Activated CD8-positive, alpha-beta T cell treated with anti-CD3 and anti-CD28 coated beads for 36 hours (primary cell): ENCODE measurements around the gene CCDC110. TPM values are rescaled to one million over a fixed set of nuclear protein-coding genes. Genes with fewer than 3 reads are reported as not detected.

Source experiments
- ATAC-seq: fragments of 200-7000 bp; cut with Tn5 transposase; one replicate; pipeline ENCODE4 v1.10.0; 2021; ENCODE audit warnings: mild to moderate bottlenecking, moderate library complexity
- CTCF ChIA-PET: fragments of 350-600 bp; sonication (Branson Sonifier 250); formaldehyde crosslinking; loops from one replicate; lab custom pipeline; 2021; ENCODE audit warnings: antibody characterized with exemption; lab: Charles Lee
- POLR2A ChIA-PET: fragments of 350-600 bp; sonication (Branson Sonifier 250); formaldehyde crosslinking; loops from one replicate; lab custom pipeline; 2021; ENCODE audit warnings: antibody characterized with exemption; lab: Charles Lee
- DNase-seq: peaks from one replicate; pipeline ENCODE4 v3.0.0-alpha.2; 2020
- H3K27ac Mint-ChIP-seq: one replicate; pipeline ENCODE4 v1.8.0; 2021; ENCODE audit warnings: mild to moderate bottlenecking, mixed read lengths
- H3K27me3 Mint-ChIP-seq: one replicate; pipeline ENCODE4 v1.8.0; 2021; ENCODE audit warnings: mixed read lengths
- H3K36me3 Mint-ChIP-seq: one replicate; pipeline ENCODE4 v1.8.0; 2021; ENCODE audit warnings: low read depth, mixed read lengths
- H3K4me1 Mint-ChIP-seq: one replicate; pipeline ENCODE4 v1.8.0; 2021; ENCODE audit warnings: low read depth, mixed read lengths
- H3K4me3 Mint-ChIP-seq: one replicate; pipeline ENCODE4 v1.8.0; 2021; ENCODE audit warnings: mild to moderate bottlenecking, moderate library complexity, mixed read lengths
- H3K9me3 Mint-ChIP-seq: one replicate; pipeline ENCODE4 v1.8.0; 2021; ENCODE audit warnings: mixed read lengths
- CTCF ChIP-seq: fragments of 200-600 bp; IDR thresholded peaks from one replicate; pipeline ENCODE4 v1.8.0; 2022; ENCODE audit warnings: antibody characterized with exemption, mild to moderate bottlenecking
- intact Hi-C: fragments of 100-400 bp; cut with micrococcal nuclease; formaldehyde crosslinking; loops from one replicate; pipeline ENCODE4 v1.10.0; 2022
- total RNA-seq, 2 experiments: library from RNA; stranded (reverse); gene quantifications; one replicate each; pipeline ENCODE4 v1.2.3, GENCODE V29; 2021

The CCDC110 gene
- total RNA-seq, 2 experiments from 2014 or later, result 0.45 to 0.81 TPM

DNA sequence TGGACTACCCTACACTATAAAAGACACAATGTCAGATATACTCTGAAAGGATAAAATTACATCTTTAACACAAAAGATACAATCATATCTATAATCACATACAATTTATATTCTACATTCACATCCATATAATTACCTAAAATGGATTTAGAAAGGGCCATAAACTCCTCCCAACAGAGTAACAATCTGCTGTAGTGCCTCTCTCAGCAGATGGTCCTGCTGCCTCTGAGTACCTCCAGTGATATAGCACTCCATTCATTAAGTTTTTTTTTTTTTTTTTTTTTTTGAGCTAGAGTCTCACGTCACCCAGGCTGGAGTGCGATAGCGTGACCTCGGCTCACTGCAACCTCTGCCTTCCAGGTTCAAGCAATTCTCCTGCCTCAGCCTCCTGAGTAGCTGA is 67.5 kb downstream of the CCDC110 start:
- ChIA-PET CTCF (no interaction called here), POLR2A (interaction anchor here (0.6 kb wide), 1 partner anchor 1061 kb away, joined by 3 read pairs; no protein-coding TSS in a partner anchor)
- intact Hi-C loops, result no loop called here
- Mint-ChIP-seq H3K36me3 (peaks cover 37% of the 10 kb centered on the region), H3K4me3 (no peak overlapping the region), H3K9me3 (no peaks in the 10 kb centered on the region), H3K4me1 (peaks cover 13% of the 10 kb centered on the region), H3K27ac (no peak overlapping the region), H3K27me3 (no peaks in the 10 kb centered on the region)
- DNase-seq, result no peak
- ATAC-seq, result no peak
- TF ChIP-seq CTCF, result no peak

DNA sequence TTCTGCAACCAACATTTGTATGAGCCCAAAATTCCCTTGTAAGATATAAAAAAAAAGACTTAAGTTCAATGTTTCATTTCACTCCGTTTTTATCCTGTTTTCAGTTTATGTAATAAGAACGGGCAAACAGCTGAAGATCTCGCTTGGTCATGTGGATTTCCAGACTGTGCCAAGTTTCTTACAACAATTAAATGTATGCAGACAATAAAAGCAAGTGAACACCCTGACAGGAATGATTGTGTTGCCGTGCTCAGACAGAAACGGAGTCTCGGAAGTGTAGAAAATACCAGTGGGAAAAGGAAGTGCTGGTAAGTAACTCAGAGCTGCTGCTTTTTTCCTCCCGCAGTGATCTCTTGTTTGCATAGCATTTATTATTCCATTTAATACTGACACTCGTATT is 72.1 kb downstream of the CCDC110 start:
- ChIA-PET POLR2A (no interaction called here), CTCF (interaction anchor here (2.1 kb wide), 1 partner anchor 26 kb away, joined by 7 read pairs; the partner anchor contains the start of gene UFSP2)
- no peaks in the 10 kb centered on the region for H3K9me3 Mint-ChIP-seq
- DNase-seq, result no peak
- peaks cover 33% of the 10 kb centered on the region for H3K4me1 Mint-ChIP-seq
- H3K27ac Mint-ChIP-seq, result no peak overlapping the region
- peaks cover 52% of the 10 kb centered on the region for H3K36me3 Mint-ChIP-seq
- no peak overlapping the region for H3K4me3 Mint-ChIP-seq
- no peak for ATAC-seq
- TF ChIP-seq CTCF, result no peak
- no peaks in the 10 kb centered on the region for H3K27me3 Mint-ChIP-seq
- intact Hi-C loops, result loop anchor here (10.0 kb wide), 1 partner anchor 195 kb away; the partner anchor contains the start of genes CFAP97 and SNX25

GRCh38 chr4:185398618-185399017 is 72.9 kb downstream of the CCDC110 start:
- H3K27ac Mint-ChIP-seq, result no peak overlapping the region
- no peaks in the 10 kb centered on the region for H3K27me3 Mint-ChIP-seq
- peak overlapping the region; percentile 94 for H3K4me3 Mint-ChIP-seq
- TF ChIP-seq CTCF, result no peak
- ChIA-PET CTCF (interaction anchor here (2.1 kb wide), 1 partner anchor 27 kb away, joined by 7 read pairs; the partner anchor contains the start of gene UFSP2), POLR2A (interaction anchor here (0.6 kb wide), 1 partner anchor 17 kb away, joined by 3 read pairs; no protein-coding TSS in a partner anchor)
- intact Hi-C loops, result loop anchor here (10.0 kb wide), 1 partner anchor 194 kb away; the partner anchor contains the start of genes CFAP97 and SNX25
- no peaks in the 10 kb centered on the region for H3K9me3 Mint-ChIP-seq
- peaks cover 57% of the 10 kb centered on the region for H3K36me3 Mint-ChIP-seq
- peaks cover 39% of the 10 kb centered on the region for H3K4me1 Mint-ChIP-seq
- DNase-seq, result no peak
- ATAC-seq, result no peak

- H3K4me3 Mint-ChIP-seq, result peak within 1 kb of the TSS; percentile 94
- ChIA-PET POLR2A (interaction anchor here (0.9 to 2.5 kb wide), 4 partner anchors 30 to 192 kb away, joined by 3 to 10 read pairs (median 8); partner anchors contain the start of genes CFAP97, SNX25 and UFSP2), CTCF (interaction anchor here (1.1 to 2.1 kb wide), 3 partner anchors 28 to 198 kb away, joined by 3 to 8 read pairs (median 4); a partner anchor contains a TSS)
- ATAC-seq (no peak), DNase-seq (peak; percentile 12)
- TF ChIP-seq CTCF, result no peak
- peak within 1 kb of the TSS; percentile 90 for H3K27ac Mint-ChIP-seq
- H3K9me3 Mint-ChIP-seq, result no peaks in the 10 kb centered on the region
- intact Hi-C loops, result loop anchor here (10.0 kb wide), 1 partner anchor 192 kb away; the partner anchor contains the start of genes CFAP97 and SNX25
- peaks cover 54% of the 10 kb centered on the region for H3K36me3 Mint-ChIP-seq
- no peaks in the 10 kb centered on the region for H3K27me3 Mint-ChIP-seq
- peaks cover 43% of the 10 kb centered on the region for H3K4me1 Mint-ChIP-seq
Observed at GRCh38 chr4:185396724-185397385, 74.7 kb downstream of the CCDC110 start, which contains the start of gene ANKRD37. TSS of gene ANKRD37 (plus strand) at chr4:185396841. CDS start at chr4:185396924, 83 bp downstream.
